Naive thymus-derived CD4-positive, alpha-beta T cell (primary cell): ENCODE results near the gene OBI1. TPM values are rescaled to one million over a fixed set of nuclear protein-coding genes. Genes with fewer than 3 reads are reported as not detected.
A peak's percentile ranks its signal among the peaks of the same experiment; 100 is the strongest.

ENCODE experiments used
- ATAC-seq: fragments of 150-1000 bp; cut with Tn5 transposase; 2 replicates; pipeline ENCODE4 v1.10.0; 2021; ENCODE audit warnings: mild to moderate bottlenecking, moderate library complexity
- CTCF ChIA-PET: fragments of 350-600 bp; sonication (Branson Sonifier 250); formaldehyde crosslinking; loops from one replicate; lab custom pipeline; 2021; ENCODE audit warnings: antibody characterized with exemption; lab: Charles Lee
- POLR2A ChIA-PET: fragments of 350-600 bp; sonication (Branson Sonifier 250); formaldehyde crosslinking; loops from one replicate; lab custom pipeline; 2021; ENCODE audit warnings: antibody characterized with exemption, inconsistent platforms; lab: Charles Lee
- DNase-seq, 9 donors: peaks; one replicate each; pipeline versions ENCODE4 v3.0.0 to v3.0.0-alpha.2; 2020 to 2022; ENCODE audit warnings: mixed read lengths in 1 of 9
- H3K27ac ChIP-seq: one replicate; pipeline ENCODE4 v1.7.0; 2013; ENCODE audit warnings: mild to moderate bottlenecking, low read depth, low read length, moderate library complexity
- H3K27me3 ChIP-seq, 2 donors: one replicate each; pipeline ENCODE4 v1.7.0; 2013; ENCODE audit warnings: low read length in 2 of 2, mild to moderate bottlenecking in 2 of 2, moderate library complexity in 2 of 2; ENCODE audit not compliant: control insufficient read depth in 2 of 2, insufficient read depth in 2 of 2
- H3K36me3 ChIP-seq, 3 experiments: 1 replicate in 2 of 3; 2 replicates in 1 of 3; pipeline ENCODE4 v1.7.0; 2013; ENCODE audit warnings: low read length in 3 of 3, mild to moderate bottlenecking in 3 of 3, moderate library complexity in 1 of 3; ENCODE audit not compliant: insufficient read depth in 3 of 3, control insufficient read depth in 2 of 3
- H3K4me1 ChIP-seq, 2 donors: one replicate each; pipeline ENCODE4 v1.7.0; 2013; ENCODE audit warnings: low read length in 2 of 2, mild to moderate bottlenecking in 2 of 2, moderate library complexity in 1 of 2; ENCODE audit not compliant: control insufficient read depth in 2 of 2, insufficient read depth in 2 of 2
- H3K4me3 ChIP-seq: 2 replicates; pipeline ENCODE4 v1.7.0; 2013; ENCODE audit warnings: mild to moderate bottlenecking, low read length
- H3K9me3 ChIP-seq, 3 experiments: 1 replicate in 2 of 3; 2 replicates in 1 of 3; pipeline ENCODE4 v1.7.0; 2013; ENCODE audit warnings: low read length in 3 of 3; ENCODE audit not compliant: control insufficient read depth in 2 of 3
- H3K27ac Mint-ChIP-seq, 9 donors: one replicate each; pipeline ENCODE4 v1.8.0; 2020 to 2022; ENCODE audit warnings: mixed read lengths in 9 of 9, mild to moderate bottlenecking in 8 of 9, moderate library complexity in 5 of 9, inconsistent platforms in 2 of 9
- H3K27me3 Mint-ChIP-seq, 5 donors: one replicate each; pipeline ENCODE4 v1.8.0; 2021 to 2022; ENCODE audit warnings: mixed read lengths in 5 of 5, mild to moderate bottlenecking in 1 of 5
- H3K36me3 Mint-ChIP-seq, 5 donors: one replicate each; pipeline ENCODE4 v1.8.0; 2020 to 2022; ENCODE audit warnings: mixed read lengths in 5 of 5, mild to moderate bottlenecking in 3 of 5, inconsistent platforms in 1 of 5
- H3K4me1 Mint-ChIP-seq, 7 donors: one replicate each; pipeline ENCODE4 v1.8.0; 2020 to 2022; ENCODE audit warnings: mixed read lengths in 7 of 7, mild to moderate bottlenecking in 3 of 7, inconsistent platforms in 1 of 7
- H3K4me3 Mint-ChIP-seq, 10 donors: one replicate each; pipeline ENCODE4 v1.8.0; 2020 to 2022; ENCODE audit warnings: mild to moderate bottlenecking in 10 of 10, mixed read lengths in 10 of 10, moderate library complexity in 6 of 10, inconsistent platforms in 2 of 10
- H3K9me3 Mint-ChIP-seq, 11 donors: one replicate each; pipeline ENCODE4 v1.8.0; 2020 to 2022; ENCODE audit warnings: mixed read lengths in 11 of 11, mild to moderate bottlenecking in 4 of 11, inconsistent platforms in 1 of 11, moderate library complexity in 1 of 11
- intact Hi-C, 2 donors: fragments of 100-400 bp; cut with micrococcal nuclease; formaldehyde crosslinking; loops; one replicate each; pipeline ENCODE4 v1.15.1; 2023
- polyA plus RNA-seq, 2 donors: library from polyadenylated mRNA; unstranded; fragments of 300-500 nt; fragmentation: Illumina TruSeq; gene quantifications; one replicate each; pipeline ENCODE4 v1.2.3, GENCODE V29; 2021
- total RNA-seq, 6 experiments: library from RNA in 5 of 6; stranded (reverse) in 5 of 6; gene quantifications; 1 replicate in 5 of 6; 2 replicates in 1 of 6; pipeline ENCODE4 v1.2.3 and lab custom pipeline; 2021 to 2026

Gene OBI1
- total and polyA plus RNA-seq, 7 experiments from 2014 or later: 4.2 to 17.7 (median 15.9) TPM

DNA sequence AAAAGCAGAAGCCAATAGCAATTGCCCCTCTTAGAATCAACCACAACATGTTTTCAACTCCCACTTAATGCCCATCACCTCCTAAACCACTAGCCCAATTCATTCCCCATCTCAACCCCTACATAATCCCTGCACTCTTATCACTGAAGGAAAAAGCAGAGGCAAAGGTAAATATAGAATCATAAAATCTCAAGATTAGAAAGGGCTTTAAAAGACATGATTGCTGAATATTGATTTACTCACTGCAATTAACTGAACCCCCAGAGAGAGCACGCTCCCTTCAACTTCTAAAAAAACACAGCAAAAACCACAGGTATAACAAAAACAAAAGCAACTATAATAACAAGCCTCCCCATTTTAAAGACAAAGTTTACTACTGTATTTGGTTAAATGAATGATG lies 40.5 kb downstream of the OBI1 start:
- Mint-ChIP-seq H3K4me1 (peaks cover 0 to 5% (median 0%) of the 10 kb centered on the region in 7 donors), H3K4me3 (no peak overlapping the region), H3K36me3 (peaks cover 29 to 80% (median 56%) of the 10 kb centered on the region in 5 donors), H3K27me3 (peaks cover 0 to 4% (median 3%) of the 10 kb centered on the region in 5 donors), H3K27ac (no peak overlapping the region), H3K9me3 (peaks cover 0 to 6% (median 0%) of the 10 kb centered on the region in 11 donors)
- Histone ChIP-seq H3K4me3 (no peak overlapping the region), H3K27ac (no peak overlapping the region), H3K4me1 (no peaks in the 10 kb centered on the region), H3K36me3 (peaks cover 0 to 33% (median 13%) of the 10 kb centered on the region in 3 experiments), H3K9me3 (no peaks in the 10 kb centered on the region), H3K27me3 (no peaks in the 10 kb centered on the region)
- intact Hi-C loops: no loop called here
- ChIA-PET POLR2A (interaction anchor here (1.5 kb wide), 1 partner anchor 11 kb away, joined by 3 read pairs; no protein-coding TSS in a partner anchor), CTCF (interaction anchor here (0.7 kb wide), 1 partner anchor 11 kb away, joined by 3 read pairs; no protein-coding TSS in a partner anchor)
- ATAC-seq (no peak), DNase-seq (no peak)

DNA sequence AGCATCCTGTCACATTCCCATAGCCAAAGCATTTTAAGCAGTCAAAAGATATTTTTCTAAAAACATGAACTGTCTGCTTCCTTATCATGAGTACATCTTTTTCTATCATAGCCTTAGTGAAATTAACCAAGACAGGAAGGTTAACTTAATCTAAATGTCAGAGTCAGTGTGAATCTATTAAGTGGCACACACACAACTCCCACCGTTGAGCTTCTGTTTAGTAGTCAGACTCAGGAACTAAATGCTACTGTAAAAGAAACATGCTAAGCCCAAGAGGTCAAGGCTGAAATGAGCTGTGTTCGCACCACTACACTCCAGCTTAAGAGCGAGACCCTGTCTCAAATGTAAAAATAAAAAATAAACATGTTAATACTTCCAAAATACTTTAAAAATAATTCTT lies 47.9 kb downstream of the OBI1 start:
- ATAC-seq: no peak
- intact Hi-C loops: no loop called here
- ChIA-PET CTCF (interaction anchor here (0.6 kb wide), 1 partner anchor 11 kb away, joined by 3 read pairs; no protein-coding TSS in a partner anchor), POLR2A (no interaction called here)
- peaks cover 19 to 32% of the 10 kb centered on the region in 2 donors for H3K27me3 ChIP-seq
- H3K4me1 Mint-ChIP-seq: peaks cover 19 to 39% (median 32%) of the 10 kb centered on the region in 7 donors
- peaks cover 0 to 2% (median 0%) of the 10 kb centered on the region in 3 experiments for H3K36me3 ChIP-seq
- H3K4me3 ChIP-seq: no peak overlapping the region
- H3K36me3 Mint-ChIP-seq: peaks cover 4 to 19% (median 18%) of the 10 kb centered on the region in 5 donors
- H3K9me3 Mint-ChIP-seq: peaks cover 0 to 9% (median 3%) of the 10 kb centered on the region in 11 donors
- no peaks in the 10 kb centered on the region for H3K9me3 ChIP-seq
- H3K27ac ChIP-seq: no peak overlapping the region
- H3K4me1 ChIP-seq: peaks cover 11 to 24% of the 10 kb centered on the region in 2 donors
- no peak overlapping the region for H3K27ac Mint-ChIP-seq
- no peak overlapping the region for H3K4me3 Mint-ChIP-seq
- no peak for DNase-seq
- H3K27me3 Mint-ChIP-seq: peaks cover 47 to 59% (median 54%) of the 10 kb centered on the region in 5 donors

DNA sequence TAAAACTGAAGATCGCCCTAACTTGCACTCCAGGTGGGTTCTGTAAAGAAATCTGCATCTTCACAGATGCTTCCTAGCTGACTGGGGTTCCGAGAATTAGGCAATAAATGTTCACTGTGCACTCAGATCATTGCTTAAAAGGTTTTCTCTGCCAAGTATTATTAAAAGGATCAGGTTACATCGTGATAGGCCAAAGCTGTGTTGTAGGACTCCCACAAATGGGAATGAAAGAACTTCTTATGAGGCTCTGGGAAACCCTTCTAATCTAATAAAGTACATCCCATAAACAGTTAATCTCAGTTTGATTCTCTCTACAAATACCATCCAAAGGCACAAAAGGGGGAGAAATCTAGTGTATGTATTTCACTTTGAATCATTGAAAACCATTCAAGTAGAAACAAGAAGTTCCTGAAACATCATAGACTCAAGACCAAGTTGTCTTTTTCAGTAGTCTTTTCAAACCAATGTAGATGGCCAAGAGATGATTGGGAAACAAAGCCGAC lies 48.5 kb downstream of the OBI1 start:
- Histone ChIP-seq H3K27ac (no peak overlapping the region), H3K9me3 (no peaks in the 10 kb centered on the region), H3K27me3 (peaks cover 19 to 38% of the 10 kb centered on the region in 2 donors), H3K36me3 (no peaks in the 10 kb centered on the region), H3K4me3 (no peak overlapping the region), H3K4me1 (peaks cover 11 to 24% of the 10 kb centered on the region in 2 donors)
- Mint-ChIP-seq H3K4me1 (peaks cover 19 to 44% (median 37%) of the 10 kb centered on the region in 7 donors), H3K9me3 (peaks cover 0 to 12% (median 3%) of the 10 kb centered on the region in 11 donors), H3K27ac (no peak overlapping the region), H3K4me3 (peak overlapping the region in 5 of 10 donors; percentile 25 to 83 (median 49)), H3K36me3 (peaks cover 2 to 13% (median 12%) of the 10 kb centered on the region in 5 donors), H3K27me3 (peaks cover 53 to 65% (median 60%) of the 10 kb centered on the region in 5 donors)
- ATAC-seq: no peak
- intact Hi-C loops: no loop called here
- DNase-seq: no peak
- POLR2A ChIA-PET: no interaction called here
- CTCF ChIA-PET: interaction anchor here (0.6 kb wide), 1 partner anchor 10 kb away, joined by 3 read pairs; no protein-coding TSS in a partner anchor

DNA sequence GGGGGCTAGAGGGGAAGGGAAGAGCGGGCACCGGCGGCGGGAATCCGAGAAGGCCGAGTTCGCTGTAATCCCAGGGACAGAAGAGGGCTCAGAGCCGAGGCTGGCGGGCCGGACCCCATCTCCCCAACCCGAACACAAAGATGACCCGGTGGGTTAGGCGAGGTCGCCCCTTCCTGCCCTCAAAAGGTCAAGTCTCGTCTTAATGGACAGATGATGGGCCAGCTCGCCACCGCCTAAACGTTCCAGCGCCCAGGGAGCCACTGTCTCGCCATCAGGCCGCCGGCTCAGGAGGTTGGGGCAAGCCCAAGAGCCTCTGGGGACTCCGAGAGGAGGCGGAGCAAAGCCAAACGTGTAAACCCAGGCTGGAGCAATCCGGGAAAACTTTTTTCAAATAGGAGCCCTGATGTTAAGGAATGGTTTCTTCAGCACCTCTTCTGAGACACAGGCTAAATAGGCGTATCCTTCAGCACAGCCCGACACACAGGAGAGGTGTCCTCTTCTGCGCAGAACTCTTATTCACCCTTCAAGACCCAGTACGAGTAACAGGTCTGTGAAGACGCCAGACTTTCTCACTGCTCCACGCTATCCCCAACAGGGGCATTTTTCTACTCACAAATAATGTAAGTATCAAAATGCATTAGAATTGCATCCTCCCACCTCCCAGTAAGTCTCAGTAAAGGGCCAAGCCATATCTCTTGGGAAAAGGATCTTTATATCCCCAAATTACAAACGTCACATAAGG lies 49.3 kb downstream of the OBI1 start:
- peaks cover 19 to 44% of the 10 kb centered on the region in 2 donors for H3K27me3 ChIP-seq
- peaks cover 0 to 12% (median 2%) of the 10 kb centered on the region in 11 donors for H3K9me3 Mint-ChIP-seq

DNA sequence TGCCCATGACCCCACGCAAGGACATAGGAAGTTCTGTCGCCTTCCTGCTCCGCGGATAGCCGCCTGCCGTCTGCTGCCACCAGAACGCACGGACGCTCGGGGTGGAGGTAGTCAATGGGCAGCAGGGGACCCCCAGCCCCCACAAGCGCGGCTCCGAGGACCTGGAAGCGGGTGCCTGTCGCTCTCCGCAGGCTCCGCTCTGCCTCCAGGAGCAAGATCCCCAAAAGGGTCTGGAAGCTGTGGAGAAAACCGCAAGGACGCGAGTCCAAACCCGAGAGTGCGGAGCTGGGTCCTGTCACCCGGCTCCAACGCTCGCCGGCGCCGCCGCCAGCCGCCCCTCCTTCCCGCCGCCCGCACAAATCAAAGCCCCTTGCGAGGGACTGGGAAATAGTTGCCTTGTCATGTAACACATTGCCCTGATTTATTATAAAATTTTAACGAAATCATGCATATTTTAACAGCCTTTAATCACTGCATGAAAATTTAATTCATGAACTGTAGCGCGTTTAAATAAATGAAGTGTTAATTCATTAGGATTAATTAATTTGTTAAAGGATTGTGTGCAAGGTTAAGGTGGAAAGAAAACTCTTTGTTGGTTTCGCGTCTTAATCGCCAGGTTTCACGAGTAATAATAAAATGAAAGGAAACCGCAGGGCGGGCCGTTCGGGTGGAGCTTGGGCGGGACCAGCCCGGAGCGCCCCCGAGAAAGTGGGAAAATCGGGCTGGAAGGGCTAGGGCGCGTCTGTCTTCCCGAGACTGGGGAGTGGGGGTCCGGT lies 50.1 kb downstream of the OBI1 start:
- peaks cover 0 to 11% (median 1%) of the 10 kb centered on the region in 11 donors for H3K9me3 Mint-ChIP-seq
- H3K27me3 Mint-ChIP-seq: peaks cover 69 to 80% (median 73%) of the 10 kb centered on the region in 5 donors
- H3K27ac Mint-ChIP-seq: peak overlapping the region in 2 of 9 donors; percentile 65 to 77
- ATAC-seq: no peak
- no peak for DNase-seq
- Histone ChIP-seq H3K4me1 (peaks cover 11 to 24% of the 10 kb centered on the region in 2 donors), H3K27me3 (peaks cover 22 to 49% of the 10 kb centered on the region in 2 donors), H3K27ac (no peak overlapping the region), H3K36me3 (no peaks in the 10 kb centered on the region), H3K4me3 (peak overlapping the region; percentile 29), H3K9me3 (no peaks in the 10 kb centered on the region)
- intact Hi-C loops: loop anchor here (1.0 to 10.0 kb wide), 4 partner anchors 12 to 914 kb away; partner anchors contain the start of gene SLAIN1 (in 1 of the 2)
- POLR2A ChIA-PET: no interaction called here
- H3K4me3 Mint-ChIP-seq: peak overlapping the region; percentile 61 to 84 (median 77)
- CTCF ChIA-PET: no interaction called here
- peaks cover 23 to 55% (median 44%) of the 10 kb centered on the region in 7 donors for H3K4me1 Mint-ChIP-seq
- H3K36me3 Mint-ChIP-seq: peaks cover 0 to 4% (median 0%) of the 10 kb centered on the region in 5 donors

More for the DNA sequence above, 49.3 kb downstream of the OBI1 start:
- DNase-seq (no peak), ATAC-seq (peak; percentile 25)
- ChIA-PET POLR2A (no interaction called here), CTCF (no interaction called here)
- peaks cover 11 to 24% of the 10 kb centered on the region in 2 donors for H3K4me1 ChIP-seq
- intact Hi-C loops: loop anchor here (2.0 to 10.0 kb wide), 3 partner anchors 17 to 915 kb away; partner anchors contain the start of gene SLAIN1 (in 1 of the 2)
- no peaks in the 10 kb centered on the region for H3K36me3 ChIP-seq
- Mint-ChIP-seq H3K4me1 (peaks cover 19 to 48% (median 37%) of the 10 kb centered on the region in 7 donors), H3K4me3 (peak overlapping the region; percentile 49 to 84 (median 76)), H3K27me3 (peaks cover 61 to 73% (median 65%) of the 10 kb centered on the region in 5 donors), H3K36me3 (peaks cover 0 to 8% (median 4%) of the 10 kb centered on the region in 5 donors), H3K27ac (peak overlapping the region in 1 of 9 donors; percentile 33)
- no peak overlapping the region for H3K27ac ChIP-seq
- peak overlapping the region; percentile 29 for H3K4me3 ChIP-seq
- no peaks in the 10 kb centered on the region for H3K9me3 ChIP-seq

DNA sequence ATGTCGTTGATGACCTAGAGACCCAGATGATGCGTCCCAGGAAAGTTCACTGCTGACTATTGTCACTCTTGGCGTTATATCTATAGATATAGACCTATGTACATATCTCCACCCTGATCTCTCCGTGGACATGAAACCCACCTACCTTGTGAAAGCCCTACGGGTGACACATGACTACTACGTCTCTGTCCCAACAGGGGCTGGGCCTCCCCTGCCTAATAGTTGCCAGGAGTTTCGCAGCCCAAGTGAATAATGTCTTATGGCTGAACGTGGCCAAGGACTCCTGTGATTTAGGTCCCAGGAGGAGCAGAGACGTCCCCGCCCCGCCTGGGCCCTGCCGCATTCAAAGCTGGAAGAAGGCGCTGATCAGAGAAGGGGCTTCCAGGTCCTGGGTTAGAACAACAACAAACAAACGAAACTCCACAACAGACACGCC lies 50.7 kb downstream of the OBI1 start:
- H3K4me3 ChIP-seq: peak overlapping the region; percentile 29
- peak overlapping the region in 2 of 9 donors; percentile 65 to 77 for H3K27ac Mint-ChIP-seq
- H3K4me1 ChIP-seq: peaks cover 11 to 28% of the 10 kb centered on the region in 2 donors
- H3K27me3 Mint-ChIP-seq: peaks cover 71 to 86% (median 77%) of the 10 kb centered on the region in 5 donors
- peaks cover 0 to 13% (median 1%) of the 10 kb centered on the region in 11 donors for H3K9me3 Mint-ChIP-seq
- H3K9me3 ChIP-seq: no peaks in the 10 kb centered on the region
- H3K4me3 Mint-ChIP-seq: peak overlapping the region; percentile 39 to 83 (median 72)
- CTCF ChIA-PET: no interaction called here
- DNase-seq (no peak), ATAC-seq (no peak)
- H3K36me3 ChIP-seq: no peaks in the 10 kb centered on the region
- POLR2A ChIA-PET: no interaction called here
- no peak overlapping the region for H3K27ac ChIP-seq
- peaks cover 29 to 60% (median 49%) of the 10 kb centered on the region in 7 donors for H3K4me1 Mint-ChIP-seq
- peaks cover 0 to 5% (median 0%) of the 10 kb centered on the region in 5 donors for H3K36me3 Mint-ChIP-seq
- peaks cover 26 to 53% of the 10 kb centered on the region in 2 donors for H3K27me3 ChIP-seq
- intact Hi-C loops: loop anchor here (1.0 to 10.0 kb wide), 4 partner anchors 11 to 913 kb away; partner anchors contain the start of gene SLAIN1 (in 1 of the 2)
